Adipocyte (in vitro differentiated cells): ENCODE data around the gene SERBP1.
"Not testable (repeated sequence)": the region's sequence is repeated elsewhere in the genome, so short reads cannot be mapped to it uniquely, and the experiment has no call there.

Experiments
- DNase-seq: peaks from one replicate; pipeline ENCODE4 v3.0.0-alpha.2; 2015; ENCODE audit warnings: low read depth
- H3K27me3 ChIP-seq: replicated peaks from 2 replicates; pipeline ENCODE4 v1.7.0; 2013; ENCODE audit warnings: mild to moderate bottlenecking, low read length, moderate library complexity; ENCODE audit not compliant: control insufficient read depth, insufficient read depth
- H3K36me3 ChIP-seq: 2 replicates; pipeline ENCODE4 v1.7.0; 2013; ENCODE audit warnings: low read length, mild to moderate bottlenecking, moderate library complexity; ENCODE audit not compliant: control insufficient read depth, insufficient read depth, severe bottlenecking
- H3K4me1 ChIP-seq: 2 replicates; pipeline ENCODE4 v1.7.0; 2013; ENCODE audit warnings: mild to moderate bottlenecking, low read length, moderate library complexity; ENCODE audit not compliant: control insufficient read depth, insufficient read depth
- H3K4me3 ChIP-seq: 2 replicates; pipeline ENCODE4 v1.7.0; 2013; ENCODE audit warnings: mild to moderate bottlenecking, low read length, moderate library complexity
- H3K9ac ChIP-seq: 2 replicates; pipeline ENCODE4 v1.7.0; 2013; ENCODE audit warnings: mild to moderate bottlenecking, low read length, moderate library complexity
- H3K9me3 ChIP-seq: 2 replicates; pipeline ENCODE4 v1.7.0; 2013; ENCODE audit warnings: mild to moderate bottlenecking, low read length, moderate library complexity; ENCODE audit not compliant: control insufficient read depth

Gene SERBP1

DNA sequence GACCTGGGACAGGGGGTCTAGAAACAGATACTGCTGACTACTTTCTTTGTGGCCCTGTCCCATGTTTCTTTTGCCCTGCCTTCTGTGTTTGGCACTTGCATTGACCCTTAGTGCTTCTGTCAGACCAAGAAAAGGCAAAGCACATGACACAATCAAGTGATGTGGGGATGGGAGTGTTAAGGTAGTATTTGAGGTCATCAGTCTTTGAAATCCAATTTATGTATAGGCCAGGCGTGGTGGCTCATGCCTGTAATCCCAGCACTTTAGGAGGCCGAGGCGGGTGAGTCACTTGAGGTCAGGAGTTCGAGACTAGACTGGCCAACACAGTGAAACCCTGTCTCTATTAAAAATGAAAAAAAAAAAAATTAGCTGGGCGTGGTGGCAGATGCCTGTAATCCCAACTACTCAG, 26.0 kb downstream of the SERBP1 start:
- Histone ChIP-seq H3K36me3 (peaks cover 6% of the 10 kb centered on the region), H3K4me1 (peaks cover 14% of the 10 kb centered on the region), H3K9me3 (no peaks in the 10 kb centered on the region), H3K27me3 (no peaks in the 10 kb centered on the region), H3K9ac (no peak overlapping the region), H3K4me3 (no peak overlapping the region)
- no peak for DNase-seq

DNA sequence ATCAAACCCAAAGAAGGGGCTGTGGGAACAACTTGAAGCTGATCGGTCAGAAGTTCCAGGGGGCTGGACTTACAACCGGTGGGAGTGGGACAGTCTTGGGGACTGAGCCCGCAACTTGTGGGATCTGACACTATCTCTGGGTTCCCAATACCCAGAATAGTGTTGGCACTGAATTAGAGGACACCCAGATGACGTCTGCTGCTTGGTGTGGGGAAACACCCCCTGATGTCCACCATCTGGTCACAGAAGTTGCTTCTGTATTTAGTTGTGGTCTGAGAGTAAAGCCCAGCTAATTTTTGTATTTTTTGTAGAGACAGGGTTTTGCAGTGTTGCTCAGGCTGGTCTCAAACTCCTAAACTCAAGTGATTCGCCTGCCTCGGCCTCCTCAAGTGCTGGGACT, 28.8 kb downstream of the SERBP1 start:
- no peak overlapping the region for H3K9ac ChIP-seq
- peaks cover 14% of the 10 kb centered on the region for H3K4me1 ChIP-seq
- H3K9me3 ChIP-seq = no peaks in the 10 kb centered on the region
- no peaks in the 10 kb centered on the region for H3K36me3 ChIP-seq
- no peak overlapping the region for H3K4me3 ChIP-seq
- no peaks in the 10 kb centered on the region for H3K27me3 ChIP-seq
- DNase-seq = no peak

- not testable (repeated sequence) for H3K9ac ChIP-seq, DNase-seq, H3K4me1 ChIP-seq, H3K4me3 ChIP-seq, H3K27me3 ChIP-seq, H3K9me3 ChIP-seq
- peaks cover 10% of the 10 kb centered on the region for H3K36me3 ChIP-seq
These were observed 30.0 kb downstream of the SERBP1 start for GRCh38 chr1:67400029-67400786.

GRCh38 chr1:67399199-67399993, 30.8 kb downstream of the SERBP1 start:
- H3K4me1 ChIP-seq = no peaks in the 10 kb centered on the region
- no peak overlapping the region for H3K4me3 ChIP-seq
- H3K36me3 ChIP-seq = peaks cover 12% of the 10 kb centered on the region
- no peak overlapping the region for H3K9ac ChIP-seq
- DNase-seq = no peak
- no peaks in the 10 kb centered on the region for H3K27me3 ChIP-seq
- H3K9me3 ChIP-seq = no peaks in the 10 kb centered on the region

DNA sequence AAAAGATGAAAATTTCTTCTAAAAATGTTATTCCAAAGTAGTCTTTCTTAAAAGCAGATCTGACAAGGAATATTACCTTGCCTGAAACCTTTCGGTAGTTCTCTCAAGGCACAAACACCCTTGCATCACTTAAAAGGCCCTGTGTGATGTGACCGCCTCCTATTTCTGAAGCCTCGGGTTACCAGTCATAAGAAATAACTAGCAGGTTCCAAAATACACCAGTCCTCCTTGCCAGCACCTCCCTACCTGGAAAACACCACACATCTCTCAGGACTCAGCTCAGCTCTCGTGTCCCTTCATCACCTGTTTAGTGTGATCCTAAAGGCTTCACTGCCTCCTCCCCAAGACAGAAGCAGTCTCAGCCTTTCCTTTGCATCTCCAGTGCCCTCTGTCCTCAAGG, 35.7 kb downstream of the SERBP1 start:
- Histone ChIP-seq H3K27me3 (no peaks in the 10 kb centered on the region), H3K9ac (no peak overlapping the region), H3K4me3 (no peak overlapping the region), H3K36me3 (peaks cover 21% of the 10 kb centered on the region), H3K9me3 (no peaks in the 10 kb centered on the region), H3K4me1 (peaks cover 25% of the 10 kb centered on the region)
- DNase-seq = no peak

DNA sequence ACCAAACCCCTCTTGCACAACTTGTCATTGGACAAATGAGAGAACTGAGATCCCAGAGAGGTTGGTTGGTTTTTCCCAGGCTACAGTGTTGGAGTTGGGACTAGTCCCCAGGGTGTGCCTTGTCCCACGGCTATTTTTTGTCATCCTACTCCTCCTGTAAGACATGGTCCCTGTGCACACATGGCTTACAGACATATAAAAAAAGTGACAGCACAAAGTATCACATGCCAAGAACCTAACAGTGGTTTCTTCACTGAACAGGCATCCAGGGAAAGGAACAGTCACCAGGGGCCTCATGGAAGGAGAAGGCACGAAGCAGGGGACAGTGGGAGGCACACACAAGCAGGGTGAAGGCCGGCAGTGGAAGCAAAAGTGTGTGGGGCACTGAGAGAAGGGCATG, 36.5 kb downstream of the SERBP1 start:
- DNase-seq = no peak
- Histone ChIP-seq H3K9ac (no peak overlapping the region), H3K36me3 (peaks cover 21% of the 10 kb centered on the region), H3K4me1 (peaks cover 27% of the 10 kb centered on the region), H3K9me3 (no peaks in the 10 kb centered on the region), H3K4me3 (no peak overlapping the region), H3K27me3 (no peaks in the 10 kb centered on the region)

DNA sequence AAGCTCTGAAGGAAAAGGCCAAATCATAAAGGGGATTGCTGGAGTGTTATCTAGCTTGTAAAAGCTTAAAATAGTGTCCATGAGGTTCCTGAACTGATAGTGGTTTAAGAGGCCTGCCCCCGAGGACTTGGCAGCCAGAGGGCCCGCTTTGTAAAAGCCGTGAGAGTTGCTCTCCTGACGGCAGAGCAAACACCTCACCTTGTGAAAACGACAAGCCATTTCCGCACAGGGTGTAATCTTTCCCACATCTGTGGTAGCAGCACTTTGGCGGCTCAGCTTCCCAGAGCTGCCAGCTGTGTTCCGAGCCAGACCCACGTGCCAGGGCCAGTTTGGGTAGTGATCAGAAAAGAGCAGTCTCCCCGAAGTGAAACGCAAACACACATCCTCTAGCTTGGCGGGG, 37.0 kb downstream of the SERBP1 start:
- no peak overlapping the region for H3K9ac ChIP-seq
- no peaks in the 10 kb centered on the region for H3K27me3 ChIP-seq
- no peak overlapping the region for H3K4me3 ChIP-seq
- DNase-seq = no peak
- H3K4me1 ChIP-seq = peaks cover 27% of the 10 kb centered on the region
- no peaks in the 10 kb centered on the region for H3K9me3 ChIP-seq
- peaks cover 21% of the 10 kb centered on the region for H3K36me3 ChIP-seq

- Histone ChIP-seq H3K4me1 (peaks cover 31% of the 10 kb centered on the region), H3K4me3 (no peak overlapping the region), H3K9ac (no peak overlapping the region), H3K9me3 (no peaks in the 10 kb centered on the region), H3K27me3 (no peaks in the 10 kb centered on the region), H3K36me3 (peaks cover 11% of the 10 kb centered on the region)
- peak; percentile 80 for DNase-seq
These were observed 39.9 kb downstream of the SERBP1 start for GRCh38 chr1:67390041-67390887.

- Histone ChIP-seq H3K4me1 (peaks cover 22% of the 10 kb centered on the region), H3K36me3 (no peaks in the 10 kb centered on the region), H3K27me3 (no peaks in the 10 kb centered on the region), H3K9me3 (peaks cover 5% of the 10 kb centered on the region), H3K4me3 (no peak overlapping the region), H3K9ac (no peak overlapping the region)
- no peak for DNase-seq
These were observed 46.1 kb downstream of the SERBP1 start for GRCh38 chr1:67383999-67384638.

DNA sequence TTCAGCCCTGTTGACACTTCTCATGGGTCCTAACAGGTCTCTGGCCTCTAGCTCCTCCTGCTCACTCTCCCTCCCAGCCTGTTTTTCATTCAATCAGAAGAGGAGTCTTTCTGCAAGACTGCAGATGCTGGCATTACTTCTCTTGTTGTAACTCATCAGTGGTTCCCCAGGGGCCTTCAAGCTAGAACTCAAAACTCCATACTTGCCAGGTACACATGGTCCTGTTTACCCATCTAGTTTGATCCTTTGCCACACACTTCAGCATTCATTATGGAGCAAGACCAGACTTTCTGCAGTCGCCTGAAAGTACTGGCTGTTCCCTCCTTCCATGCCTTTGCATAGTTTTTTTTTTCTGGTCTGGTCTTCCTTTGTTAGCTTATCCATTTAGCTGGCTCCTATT, 47.9 kb downstream of the SERBP1 start:
- H3K4me3 ChIP-seq = no peak overlapping the region
- no peaks in the 10 kb centered on the region for H3K36me3 ChIP-seq
- peaks cover 22% of the 10 kb centered on the region for H3K4me1 ChIP-seq
- no peaks in the 10 kb centered on the region for H3K27me3 ChIP-seq
- peaks cover 5% of the 10 kb centered on the region for H3K9me3 ChIP-seq
- H3K9ac ChIP-seq = peak overlapping the region; percentile 64
- DNase-seq = peak; percentile 67
